HL-60 (cell line): ENCODE measurements around the gene POU2F3.

Source experiments
- DNase-seq, 2 experiments: peaks; one replicate each; pipeline ENCODE4 v3.0.0-alpha.2; 2010 to 2020; ENCODE audit warnings: low read depth in 1 of 2, low spot score in 1 of 2
- H3K27ac ChIP-seq: fragments of 250-450 bp; sonication (Bioruptor Pico); replicated peaks from 2 replicates; pipeline ENCODE4 v1.5.1; 2020; ENCODE audit warnings: mild to moderate bottlenecking, moderate library complexity
- H3K27me3 ChIP-seq: fragments of 250-450 bp; sonication (Bioruptor Pico); 2 replicates; pipeline ENCODE4 v1.5.1; 2021; ENCODE audit warnings: mild to moderate bottlenecking, moderate library complexity; ENCODE audit not compliant: insufficient read depth, poor library complexity, severe bottlenecking
- H3K4me3 ChIP-seq: replicated peaks from 2 replicates; pipeline ENCODE4 v1.5.1; 2011; ENCODE audit warnings: mild to moderate bottlenecking, control low read depth, low read length; ENCODE audit not compliant: insufficient read depth
- GABPA ChIP-seq: IDR thresholded peaks from 2 replicates; pipeline ENCODE4 v1.6.1; 2012; ENCODE audit warnings: low read depth
- POLR2AphosphoS5 ChIP-seq: IDR thresholded peaks from 2 replicates; pipeline ENCODE4 v1.6.1; 2012; ENCODE audit warnings: low read depth
- SPI1 ChIP-seq: IDR thresholded peaks from 2 replicates; pipeline ENCODE4 v1.6.1; 2012; ENCODE audit warnings: low read depth, mild to moderate bottlenecking, borderline replicate concordance
- TF ChIP-seq, protein P1 (sequence below): IDR thresholded peaks from 2 replicates; pipeline ENCODE4 v1.6.1; 2012; ENCODE audit warnings: low read depth; ENCODE audit not compliant: insufficient replicate concordance
- TF ChIP-seq, protein P2 (sequence below): IDR thresholded peaks from one replicate; pipeline ENCODE4 v1.5.1; 2011; ENCODE audit warnings: low read length, control low read depth, inconsistent platforms; ENCODE audit not compliant: insufficient read depth

POU2F3 gene

DNA sequence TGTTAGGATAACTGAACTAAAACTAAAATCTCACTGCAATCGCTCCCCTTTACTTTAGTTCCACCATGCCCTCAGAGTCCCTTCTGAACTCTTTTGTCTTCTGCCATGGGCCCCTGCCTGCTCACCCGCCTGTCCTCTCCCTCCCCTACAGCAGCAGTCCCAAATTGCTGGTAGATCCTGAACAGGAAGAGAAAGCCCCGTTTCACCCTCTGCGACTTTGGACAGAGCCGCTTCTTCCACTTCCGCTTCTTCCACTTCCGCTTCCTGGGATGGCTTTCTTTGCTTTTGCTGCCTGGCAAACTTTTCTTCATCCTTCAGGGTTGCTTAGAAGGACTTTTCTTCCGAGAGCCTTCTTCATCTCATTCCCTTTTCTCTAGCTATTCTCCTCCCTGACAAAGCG is 49.5 kb downstream of the POU2F3 start:
- peak; percentile 23 to 24 for DNase-seq
- H3K27me3 ChIP-seq: peaks cover 14% of the 10 kb centered on the region
- no peak overlapping the region for H3K27ac ChIP-seq
- no peak overlapping the region for H3K4me3 ChIP-seq
- TF ChIP-seq GABPA (peak; percentile 78), SPI1 (peak; percentile 88), POLR2AphosphoS5 (no peak)

DNA sequence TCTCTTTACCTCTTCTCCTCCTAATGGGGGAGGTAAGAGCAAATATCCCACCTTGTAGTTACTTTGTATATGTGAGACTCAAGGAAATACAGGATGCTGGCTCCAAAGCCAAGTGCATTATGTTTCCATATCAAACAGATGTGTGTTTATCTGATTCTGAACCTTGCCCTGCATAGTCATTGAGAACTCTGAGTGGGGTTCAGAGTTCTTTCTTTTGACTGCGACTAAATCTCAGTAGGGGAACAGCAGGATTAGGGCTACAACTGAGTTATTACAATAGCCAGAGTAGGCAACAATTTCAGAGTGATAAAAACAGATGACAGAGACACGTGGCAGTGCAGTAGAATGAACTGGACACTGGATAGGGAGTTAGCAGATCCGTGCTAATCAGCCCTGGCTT is 51.0 kb downstream of the POU2F3 start:
- no peak overlapping the region for H3K4me3 ChIP-seq

DNA sequence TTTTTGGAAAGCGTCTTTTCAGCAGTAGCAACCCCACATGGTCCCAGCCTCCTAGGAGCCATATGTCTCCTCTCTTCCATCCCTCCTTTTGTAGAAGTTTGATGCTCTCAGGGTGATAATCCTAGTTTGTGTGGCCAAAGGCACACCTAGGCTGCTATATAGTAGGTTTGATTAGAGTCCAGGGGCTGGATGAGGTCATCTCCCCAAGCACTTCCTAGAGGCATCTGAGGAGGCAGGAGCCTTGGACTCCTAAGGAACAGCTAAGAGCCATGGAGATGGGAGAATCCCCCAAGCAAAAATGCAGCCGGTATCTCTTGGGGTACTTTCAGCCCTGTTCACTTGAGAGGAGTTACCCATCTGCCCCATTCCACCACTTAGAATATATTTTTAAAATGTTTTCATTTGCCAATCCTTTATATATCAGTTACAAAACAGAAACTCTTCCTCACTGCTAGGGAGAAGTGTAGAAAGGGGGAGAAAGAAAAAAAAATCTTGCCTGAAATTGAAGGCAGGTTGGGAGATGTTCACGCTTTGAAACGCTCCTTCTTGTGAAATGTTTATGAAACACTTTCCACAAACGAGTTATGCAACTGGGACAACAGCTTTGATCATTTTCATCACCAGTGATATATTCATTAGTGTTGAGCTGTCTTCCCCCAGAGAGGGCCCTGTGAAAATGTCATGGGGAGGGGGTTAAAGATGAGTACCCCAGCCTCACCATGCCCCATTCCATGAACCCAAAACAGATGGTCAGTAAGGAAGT is 53.3 kb downstream of the POU2F3 start:
- H3K27ac ChIP-seq: no peak overlapping the region
- peak in 1 of 2 experiments; percentile 36 for DNase-seq
- H3K4me3 ChIP-seq: no peak overlapping the region
- TF ChIP-seq SPI1: no peak
- TF ChIP-seq, protein P1, sequence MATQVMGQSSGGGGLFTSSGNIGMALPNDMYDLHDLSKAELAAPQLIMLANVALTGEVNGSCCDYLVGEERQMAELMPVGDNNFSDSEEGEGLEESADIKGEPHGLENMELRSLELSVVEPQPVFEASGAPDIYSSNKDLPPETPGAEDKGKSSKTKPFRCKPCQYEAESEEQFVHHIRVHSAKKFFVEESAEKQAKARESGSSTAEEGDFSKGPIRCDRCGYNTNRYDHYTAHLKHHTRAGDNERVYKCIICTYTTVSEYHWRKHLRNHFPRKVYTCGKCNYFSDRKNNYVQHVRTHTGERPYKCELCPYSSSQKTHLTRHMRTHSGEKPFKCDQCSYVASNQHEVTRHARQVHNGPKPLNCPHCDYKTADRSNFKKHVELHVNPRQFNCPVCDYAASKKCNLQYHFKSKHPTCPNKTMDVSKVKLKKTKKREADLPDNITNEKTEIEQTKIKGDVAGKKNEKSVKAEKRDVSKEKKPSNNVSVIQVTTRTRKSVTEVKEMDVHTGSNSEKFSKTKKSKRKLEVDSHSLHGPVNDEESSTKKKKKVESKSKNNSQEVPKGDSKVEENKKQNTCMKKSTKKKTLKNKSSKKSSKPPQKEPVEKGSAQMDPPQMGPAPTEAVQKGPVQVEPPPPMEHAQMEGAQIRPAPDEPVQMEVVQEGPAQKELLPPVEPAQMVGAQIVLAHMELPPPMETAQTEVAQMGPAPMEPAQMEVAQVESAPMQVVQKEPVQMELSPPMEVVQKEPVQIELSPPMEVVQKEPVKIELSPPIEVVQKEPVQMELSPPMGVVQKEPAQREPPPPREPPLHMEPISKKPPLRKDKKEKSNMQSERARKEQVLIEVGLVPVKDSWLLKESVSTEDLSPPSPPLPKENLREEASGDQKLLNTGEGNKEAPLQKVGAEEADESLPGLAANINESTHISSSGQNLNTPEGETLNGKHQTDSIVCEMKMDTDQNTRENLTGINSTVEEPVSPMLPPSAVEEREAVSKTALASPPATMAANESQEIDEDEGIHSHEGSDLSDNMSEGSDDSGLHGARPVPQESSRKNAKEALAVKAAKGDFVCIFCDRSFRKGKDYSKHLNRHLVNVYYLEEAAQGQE: no peak
- no peak for TF ChIP-seq GABPA
- H3K27me3 ChIP-seq: peaks cover 20% of the 10 kb centered on the region

More for the DNA sequence above, 51.0 kb downstream of the POU2F3 start:
- Histone ChIP-seq H3K27me3 (peaks cover 18% of the 10 kb centered on the region), H3K27ac (no peak overlapping the region)
- DNase-seq: no peak
- TF ChIP-seq GABPA (no peak), POLR2AphosphoS5 (no peak), SPI1 (no peak)
- TF ChIP-seq, protein P2, sequence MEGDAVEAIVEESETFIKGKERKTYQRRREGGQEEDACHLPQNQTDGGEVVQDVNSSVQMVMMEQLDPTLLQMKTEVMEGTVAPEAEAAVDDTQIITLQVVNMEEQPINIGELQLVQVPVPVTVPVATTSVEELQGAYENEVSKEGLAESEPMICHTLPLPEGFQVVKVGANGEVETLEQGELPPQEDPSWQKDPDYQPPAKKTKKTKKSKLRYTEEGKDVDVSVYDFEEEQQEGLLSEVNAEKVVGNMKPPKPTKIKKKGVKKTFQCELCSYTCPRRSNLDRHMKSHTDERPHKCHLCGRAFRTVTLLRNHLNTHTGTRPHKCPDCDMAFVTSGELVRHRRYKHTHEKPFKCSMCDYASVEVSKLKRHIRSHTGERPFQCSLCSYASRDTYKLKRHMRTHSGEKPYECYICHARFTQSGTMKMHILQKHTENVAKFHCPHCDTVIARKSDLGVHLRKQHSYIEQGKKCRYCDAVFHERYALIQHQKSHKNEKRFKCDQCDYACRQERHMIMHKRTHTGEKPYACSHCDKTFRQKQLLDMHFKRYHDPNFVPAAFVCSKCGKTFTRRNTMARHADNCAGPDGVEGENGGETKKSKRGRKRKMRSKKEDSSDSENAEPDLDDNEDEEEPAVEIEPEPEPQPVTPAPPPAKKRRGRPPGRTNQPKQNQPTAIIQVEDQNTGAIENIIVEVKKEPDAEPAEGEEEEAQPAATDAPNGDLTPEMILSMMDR: no peak
- TF ChIP-seq, protein P1: no peak

DNA sequence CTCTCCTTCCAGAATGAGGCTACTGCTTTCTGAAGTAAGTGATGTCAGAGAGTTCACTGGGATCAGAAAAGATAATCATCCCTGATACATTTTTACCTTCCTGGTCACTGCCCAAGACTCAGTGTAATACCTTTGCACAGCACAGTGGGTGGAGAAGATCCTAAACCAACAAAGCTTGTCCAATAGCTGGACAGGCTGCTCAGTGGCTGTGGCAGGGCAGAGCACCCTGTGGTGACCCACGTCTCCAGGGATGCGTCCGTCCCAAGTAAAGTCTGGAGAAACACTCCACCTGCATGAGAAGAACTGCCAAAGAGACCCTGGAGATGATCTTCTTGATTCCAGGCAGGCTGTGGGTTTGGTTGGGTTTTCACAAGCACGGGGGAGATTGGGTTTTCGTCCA is 54.2 kb downstream of the POU2F3 start:
- TF ChIP-seq GABPA (no peak), SPI1 (no peak), POLR2AphosphoS5 (no peak)
- TF ChIP-seq, protein P1: no peak
- TF ChIP-seq, protein P2: no peak
- H3K27me3 ChIP-seq: peaks cover 16% of the 10 kb centered on the region

More for the DNA sequence above, 54.2 kb downstream of the POU2F3 start:
- Histone ChIP-seq H3K27ac (no peak overlapping the region), H3K4me3 (no peak overlapping the region)
- no peak for DNase-seq
